Body of pancreas (tissue), 4 donors: ENCODE measurements around the gene VAV2.

Experiments used
- POLR2A ChIP-seq, 3 donors: fragments of 450-650 bp; IDR thresholded peaks; one replicate each; pipeline ENCODE4 v1.6.1; 2016; ENCODE audit warnings: antibody characterized with exemption in 3 of 3, mild to moderate bottlenecking in 2 of 3
- TF ChIP-seq, protein P1 (sequence below), 7 experiments: fragments of 450-650 bp in 4 of 7; fragments of 200-600 bp in 3 of 7; sonication (generic) in 3 of 7; IDR thresholded peaks; one replicate each; pipeline ENCODE4 v1.5.1; 2016 to 2019; ENCODE audit warnings: antibody characterized with exemption in 7 of 7

DNA sequence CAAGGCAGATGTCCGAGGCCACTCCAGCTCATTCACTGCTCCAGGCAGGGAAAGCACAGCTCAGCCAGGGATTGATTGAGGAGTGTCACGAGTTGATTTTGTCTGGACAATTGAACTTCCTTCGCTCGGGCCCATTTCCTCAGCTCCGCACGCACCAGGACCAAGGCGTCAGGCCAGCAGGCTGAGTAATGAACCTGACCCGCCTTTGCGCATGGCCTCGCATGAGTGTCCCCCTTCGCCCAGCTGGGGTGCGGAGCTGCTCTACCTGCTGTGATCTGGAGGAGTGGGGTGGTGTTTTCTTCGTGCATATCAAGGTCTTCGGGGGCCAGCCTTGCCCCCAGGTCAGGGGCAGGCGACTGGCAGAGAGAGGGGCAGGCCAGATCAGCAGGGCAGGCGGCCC is 44.0 kb downstream of the VAV2 start:
- TF ChIP-seq POLR2A (IDR thresholded peaks at IDR 0.05), result no peak
- TF ChIP-seq, protein P1, sequence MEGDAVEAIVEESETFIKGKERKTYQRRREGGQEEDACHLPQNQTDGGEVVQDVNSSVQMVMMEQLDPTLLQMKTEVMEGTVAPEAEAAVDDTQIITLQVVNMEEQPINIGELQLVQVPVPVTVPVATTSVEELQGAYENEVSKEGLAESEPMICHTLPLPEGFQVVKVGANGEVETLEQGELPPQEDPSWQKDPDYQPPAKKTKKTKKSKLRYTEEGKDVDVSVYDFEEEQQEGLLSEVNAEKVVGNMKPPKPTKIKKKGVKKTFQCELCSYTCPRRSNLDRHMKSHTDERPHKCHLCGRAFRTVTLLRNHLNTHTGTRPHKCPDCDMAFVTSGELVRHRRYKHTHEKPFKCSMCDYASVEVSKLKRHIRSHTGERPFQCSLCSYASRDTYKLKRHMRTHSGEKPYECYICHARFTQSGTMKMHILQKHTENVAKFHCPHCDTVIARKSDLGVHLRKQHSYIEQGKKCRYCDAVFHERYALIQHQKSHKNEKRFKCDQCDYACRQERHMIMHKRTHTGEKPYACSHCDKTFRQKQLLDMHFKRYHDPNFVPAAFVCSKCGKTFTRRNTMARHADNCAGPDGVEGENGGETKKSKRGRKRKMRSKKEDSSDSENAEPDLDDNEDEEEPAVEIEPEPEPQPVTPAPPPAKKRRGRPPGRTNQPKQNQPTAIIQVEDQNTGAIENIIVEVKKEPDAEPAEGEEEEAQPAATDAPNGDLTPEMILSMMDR (IDR thresholded peaks at IDR 0.05), result no peak
